Lung (tissue), 12 donors: ENCODE data around the gene CBARP. TPM values are rescaled to one million over a fixed set of nuclear protein-coding genes. Genes with fewer than 3 reads are reported as not detected.

Experiments used
- ATAC-seq: fragments of 200-7000 bp; cut with Tn5 transposase; one replicate; pipeline ENCODE4 v1.9.1; 2020; ENCODE audit warnings: moderate number of reproducible peaks; ENCODE audit not compliant: insufficient read depth, low FRiP score
- DNase-seq, 3 donors: peaks; one replicate each; pipeline ENCODE4 v3.0.0-alpha.2; 2013 to 2017
- H3K27ac ChIP-seq, 2 donors: one replicate each; pipeline ENCODE4 v1.5.1; 2013; ENCODE audit warnings: mild to moderate bottlenecking in 2 of 2, moderate library complexity in 2 of 2, control low read depth in 1 of 2, inconsistent platforms in 1 of 2, low read depth in 1 of 2, low read length in 1 of 2
- H3K27me3 ChIP-seq, 3 donors: one replicate each; pipeline ENCODE4 v1.5.1; 2013; ENCODE audit warnings: low read length in 2 of 3; ENCODE audit not compliant: control insufficient read depth in 3 of 3, insufficient read depth in 3 of 3
- H3K36me3 ChIP-seq, 4 donors: one replicate each; pipeline ENCODE4 v1.5.1; 2013; ENCODE audit warnings: low read length in 4 of 4, mild to moderate bottlenecking in 1 of 4, moderate library complexity in 1 of 4; ENCODE audit not compliant: control insufficient read depth in 4 of 4, insufficient read depth in 4 of 4
- H3K4me1 ChIP-seq, 5 donors: one replicate each; pipeline ENCODE4 v1.5.1; 2013; ENCODE audit warnings: low read length in 5 of 5, mild to moderate bottlenecking in 2 of 5, moderate library complexity in 1 of 5; ENCODE audit not compliant: control insufficient read depth in 5 of 5, insufficient read depth in 5 of 5
- H3K4me3 ChIP-seq: one replicate; pipeline ENCODE4 v1.5.1; 2013; ENCODE audit warnings: mild to moderate bottlenecking, control low read depth, moderate library complexity
- H3K9ac ChIP-seq, 2 donors: one replicate each; pipeline ENCODE4 v1.5.1; 2013; ENCODE audit warnings: low read length in 2 of 2, control low read depth in 1 of 2; ENCODE audit not compliant: insufficient read depth in 1 of 2
- H3K9me3 ChIP-seq, 4 donors: one replicate each; pipeline ENCODE4 v1.5.1; 2013; ENCODE audit warnings: low read length in 3 of 4, mild to moderate bottlenecking in 1 of 4, moderate library complexity in 1 of 4; ENCODE audit not compliant: control insufficient read depth in 4 of 4, insufficient read depth in 3 of 4
- CTCF ChIP-seq: IDR thresholded peaks from 2 replicates; pipeline ENCODE4 v1.5.1; 2012; ENCODE audit warnings: mild to moderate bottlenecking; ENCODE audit errors: control extremely low read depth, extremely low read depth
- WGBS, 2 donors: extraction: QIAGEN DNeasy Blood & Tissue Kit; methylation state at CpG; one replicate each; pipeline ENCODE4 v1.1.7; 2013; 5-methylcytosine and 5-hydroxymethylcytosine counted together
- polyA plus RNA-seq, 2 donors: library from polyadenylated mRNA; stranded (reverse); fragments of 200-250 nt; gene quantifications; one replicate each; pipeline ENCODE4 v1.2.1, GENCODE V29; 2013
- total RNA-seq, 2 donors: library from RNA; depleted of rRNA in 1 of 2; stranded (reverse); fragments of >200 nt in 1 of 2; gene quantifications; one replicate each; pipeline ENCODE4 v1.2.1, GENCODE V29; 2014 to 2021
- donor health status: control.
- donor health status: control.
- donor health status: Bipolar disorder and iron deficiency.
- donor health status: healthy.
- donor health status: DM: yes; HTN: yes; CAD: no.

Gene CBARP
- total and polyA plus RNA-seq, 4 donors, result 0.23 to 0.83 (median 0.59) TPM

GRCh38 chr19:1276628-1277022 is 38.8 kb upstream of the CBARP start:
- Histone ChIP-seq H3K4me3 (no peak overlapping the region), H3K36me3 (peaks cover 13 to 42% (median 30%) of the 10 kb centered on the region in 4 donors), H3K27ac (peak overlapping the region in 1 of 2 donors; percentile 18), H3K4me1 (peaks cover 0 to 24% (median 13%) of the 10 kb centered on the region in 5 donors), H3K9me3 (no peaks in the 10 kb centered on the region), H3K27me3 (no peaks in the 10 kb centered on the region), H3K9ac (no peak overlapping the region)
- no peak for TF ChIP-seq CTCF
- 47 to 65% methylated on average over 10 of the region's 10 CpGs for WGBS, 2 donors
- no peak for DNase-seq
- ATAC-seq, result no peak

- peaks cover 13 to 47% (median 35%) of the 10 kb centered on the region in 4 donors for H3K36me3 ChIP-seq
- no peak for ATAC-seq
Measured at GRCh38 chr19:1275976-1276627, 38.3 kb upstream of the CBARP start.

GRCh38 chr19:1275260-1275975 is 37.6 kb upstream of the CBARP start, which contains the start of gene FAM174C:
TSS of gene FAM174C (plus strand) at chr19:1275530. CDS start at chr19:1275550, 20 bp downstream.
- H3K4me1 ChIP-seq, result peaks cover 7 to 36% (median 25%) of the 10 kb centered on the region in 5 donors
- ATAC-seq (peak; percentile 89), DNase-seq (peak; percentile 96 to 98 (median 97))
- 0% methylated on average over 67 to 98 of the region's 98 CpGs for WGBS, 2 donors
- no peaks in the 10 kb centered on the region for H3K27me3 ChIP-seq
- peaks cover 13 to 52% (median 41%) of the 10 kb centered on the region in 4 donors for H3K36me3 ChIP-seq
- no peak for TF ChIP-seq CTCF
- no peaks in the 10 kb centered on the region for H3K9me3 ChIP-seq
- peak within 1 kb of the TSS; percentile 96 to 100 for H3K27ac ChIP-seq
- H3K4me3 ChIP-seq, result peak within 1 kb of the TSS; percentile 51
- H3K9ac ChIP-seq, result peak within 1 kb of the TSS in 1 of 2 donors; percentile 32

More at GRCh38 chr19:1275976-1276627, 38.3 kb upstream of the CBARP start:
- 10 to 11% methylated on average over 39 to 43 of the region's 43 CpGs for WGBS, 2 donors
- peak overlapping the region; percentile 96 to 100 for H3K27ac ChIP-seq
- peak overlapping the region; percentile 43 for H3K4me3 ChIP-seq
- H3K4me1 ChIP-seq, result peaks cover 1 to 30% (median 19%) of the 10 kb centered on the region in 5 donors
- DNase-seq, result no peak
- no peaks in the 10 kb centered on the region for H3K9me3 ChIP-seq
- H3K27me3 ChIP-seq, result no peaks in the 10 kb centered on the region
- TF ChIP-seq CTCF, result no peak
- peak overlapping the region in 1 of 2 donors; percentile 32 for H3K9ac ChIP-seq
